Calu3 (cell line): ENCODE results near the gene GALK1. TPM values are rescaled to one million over a fixed set of nuclear protein-coding genes. Genes with fewer than 3 reads are reported as not detected.

Experiments used
- BruUV-seq: library from RNA; stranded (reverse); fragments of 400-500 nt; replicated peaks from 2 replicates; lab custom pipeline; 2021; lab: Mats Ljungman, UMichigan
- CTCF ChIA-PET: fragments of 300-600 bp; sonication (Branson Sonifier 250); formaldehyde crosslinking; loops from one replicate; lab custom pipeline; 2022; ENCODE audit warnings: antibody characterized with exemption; lab: Charles Lee
- DNase-seq: peaks from one replicate; pipeline ENCODE4 v3.0.0; 2022
- H3K27ac Mint-ChIP-seq: one replicate; pipeline ENCODE4 v1.8.0; 2022; ENCODE audit warnings: mixed read lengths; ENCODE audit not compliant: unreplicated experiment
- H3K27me3 Mint-ChIP-seq: one replicate; pipeline ENCODE4 v1.8.0; 2022; ENCODE audit warnings: mixed read lengths; ENCODE audit not compliant: unreplicated experiment
- H3K36me3 Mint-ChIP-seq: one replicate; pipeline ENCODE4 v1.8.0; 2022; ENCODE audit warnings: mild to moderate bottlenecking, moderate library complexity, mixed read lengths; ENCODE audit not compliant: insufficient read depth, unreplicated experiment
- H3K4me1 Mint-ChIP-seq: one replicate; pipeline ENCODE4 v1.8.0; 2022; ENCODE audit warnings: mild to moderate bottlenecking, low read depth, mixed read lengths; ENCODE audit not compliant: unreplicated experiment
- H3K4me3 Mint-ChIP-seq: one replicate; pipeline ENCODE4 v1.8.0; 2022; ENCODE audit warnings: mild to moderate bottlenecking, low read depth, moderate library complexity, mixed read lengths; ENCODE audit not compliant: unreplicated experiment
- H3K9me3 Mint-ChIP-seq: one replicate; pipeline ENCODE4 v1.8.0; 2022; ENCODE audit warnings: low read depth, mixed read lengths; ENCODE audit not compliant: unreplicated experiment
- CTCF ChIP-seq: fragments of 200-600 bp; IDR thresholded peaks from one replicate; pipeline ENCODE4 v1.8.0; 2022; ENCODE audit warnings: antibody characterized with exemption; ENCODE audit not compliant: unreplicated experiment
- intact Hi-C: fragments of 100-400 bp; cut with micrococcal nuclease; formaldehyde crosslinking; loops from one replicate; pipeline ENCODE4 v1.10.0; 2022; ENCODE audit not compliant: unreplicated experiment
- total RNA-seq: library from RNA; stranded (reverse); gene quantifications from 2 replicates; pipeline ENCODE4 v1.2.3, GENCODE V29; 2022

Gene GALK1
- total RNA-seq, 1 experiment from 2014 or later: 20.4 TPM

GRCh38 chr17:75809631-75810111 lies 44.7 kb upstream of the GALK1 start:
- DNase-seq: no peak
- CTCF ChIA-PET: no interaction called here
- H3K27me3 Mint-ChIP-seq: no peaks in the 10 kb centered on the region
- peaks cover 11% of the 10 kb centered on the region for H3K36me3 Mint-ChIP-seq
- no peaks in the 10 kb centered on the region for H3K9me3 Mint-ChIP-seq
- no peak overlapping the region for H3K27ac Mint-ChIP-seq
- no peak overlapping the region for H3K4me3 Mint-ChIP-seq
- no peak for TF ChIP-seq CTCF
- intact Hi-C loops: no loop called here
- no peaks in the 10 kb centered on the region for H3K4me1 Mint-ChIP-seq
- no TSS peak for BruUV-seq

GRCh38 chr17:75808905-75809621 lies 44.1 kb upstream of the GALK1 start:
- Mint-ChIP-seq H3K4me1 (no peaks in the 10 kb centered on the region), H3K36me3 (peaks cover 11% of the 10 kb centered on the region), H3K4me3 (no peak overlapping the region), H3K27me3 (no peaks in the 10 kb centered on the region), H3K27ac (no peak overlapping the region), H3K9me3 (no peaks in the 10 kb centered on the region)
- no peak for DNase-seq
- intact Hi-C loops: no loop called here
- CTCF ChIA-PET: no interaction called here
- BruUV-seq: no TSS peak
- TF ChIP-seq CTCF: no peak

- no TSS peak for BruUV-seq
- no peak for DNase-seq
- intact Hi-C loops: no loop called here
- CTCF ChIA-PET: no interaction called here
- H3K36me3 Mint-ChIP-seq: peaks cover 11% of the 10 kb centered on the region
- H3K4me3 Mint-ChIP-seq: no peak overlapping the region
- H3K27ac Mint-ChIP-seq: no peak overlapping the region
- TF ChIP-seq CTCF: no peak
- no peaks in the 10 kb centered on the region for H3K9me3 Mint-ChIP-seq
- H3K27me3 Mint-ChIP-seq: no peaks in the 10 kb centered on the region
- no peaks in the 10 kb centered on the region for H3K4me1 Mint-ChIP-seq
Measured at GRCh38 chr17:75808549-75808904, 43.5 kb upstream of the GALK1 start.

GRCh38 chr17:75807861-75808260 lies 42.9 kb upstream of the GALK1 start:
- Mint-ChIP-seq H3K4me1 (no peaks in the 10 kb centered on the region), H3K27me3 (no peaks in the 10 kb centered on the region), H3K27ac (no peak overlapping the region), H3K9me3 (no peaks in the 10 kb centered on the region), H3K36me3 (peaks cover 9% of the 10 kb centered on the region), H3K4me3 (no peak overlapping the region)
- intact Hi-C loops: no loop called here
- no peak for TF ChIP-seq CTCF
- CTCF ChIA-PET: no interaction called here
- no TSS peak for BruUV-seq
- DNase-seq: no peak
